DMS114 treated with DMSO at 0.1 percent for 48 hours (cell line): ENCODE results near the gene OR6J1.
"Not testable (repeated sequence)": the region's sequence is repeated elsewhere in the genome, so short reads cannot be mapped to it uniquely, and the experiment has no call there.

ENCODE experiments used
- DNase-seq: peaks from one replicate; lab custom pipeline; 2025; ENCODE audit not compliant: unreplicated experiment; lab: John Stamatoyannopoulos, UW

The OR6J1 gene

GRCh38 chr14:22651586-22651985, 7.4 kb upstream of the OR6J1 start:
- DNase-seq, result no peak

DNA sequence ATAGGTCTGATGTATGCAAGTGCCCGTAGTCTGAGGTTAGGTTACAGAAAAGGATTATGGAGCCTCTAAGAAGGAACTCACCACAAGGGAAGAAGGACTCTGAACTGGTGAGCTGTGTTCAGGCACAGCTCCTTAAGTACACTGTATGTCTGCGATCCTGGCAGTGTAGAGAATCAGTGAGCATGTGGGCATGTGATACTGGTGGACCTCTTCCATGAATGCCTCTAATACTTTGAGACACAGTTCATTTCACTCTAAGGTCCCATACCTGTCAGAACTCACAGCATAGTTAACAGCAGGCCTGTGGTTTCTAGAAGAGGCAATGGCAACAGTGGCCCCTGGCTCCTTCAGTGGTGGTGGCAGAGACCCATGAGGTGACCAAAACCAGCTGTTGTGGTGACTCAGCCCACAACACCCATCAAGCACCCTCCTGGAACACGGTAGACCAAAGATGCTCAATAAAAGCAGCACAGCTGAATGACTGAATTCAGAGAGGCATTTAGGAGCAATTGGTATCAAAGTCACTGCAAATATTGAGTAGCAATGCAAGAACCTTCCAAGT, 6.9 kb upstream of the OR6J1 start:
- no peak for DNase-seq

GRCh38 chr14:22650046-22650739, 6.0 kb upstream of the OR6J1 start:
- no peak for DNase-seq

DNA sequence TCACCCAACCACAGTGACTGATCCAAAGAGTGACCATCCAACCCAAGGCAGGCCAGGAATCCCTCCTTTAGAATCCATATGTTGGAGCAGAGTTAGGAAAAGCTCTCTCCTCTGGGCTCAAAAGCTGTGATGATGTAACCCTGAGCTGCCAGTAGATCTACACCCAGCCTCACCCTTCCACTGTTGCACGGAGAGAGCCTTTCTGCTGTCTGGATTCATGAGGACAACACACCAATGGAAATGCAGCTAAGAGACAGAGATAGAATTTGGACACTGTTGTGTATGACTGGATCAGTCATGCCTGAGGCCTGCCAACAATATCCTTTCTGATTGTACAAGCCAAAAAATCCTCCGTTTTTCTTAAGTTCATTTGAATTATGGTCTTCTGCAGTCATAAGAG, 4.4 kb upstream of the OR6J1 start:
- DNase-seq, result no peak

GRCh38 chr14:22646570-22647254, 2.6 kb upstream of the OR6J1 start:
- no peak for DNase-seq

GRCh38 chr14:22641846-22642245, 2.3 kb downstream of the OR6J1 start:
- DNase-seq, result no peak

GRCh38 chr14:22640192-22640591, 4.0 kb downstream of the OR6J1 start:
- DNase-seq, result no peak

- not testable (repeated sequence) for DNase-seq
These were observed 8.2 kb downstream of the OR6J1 start for GRCh38 chr14:22635980-22636379.

DNA sequence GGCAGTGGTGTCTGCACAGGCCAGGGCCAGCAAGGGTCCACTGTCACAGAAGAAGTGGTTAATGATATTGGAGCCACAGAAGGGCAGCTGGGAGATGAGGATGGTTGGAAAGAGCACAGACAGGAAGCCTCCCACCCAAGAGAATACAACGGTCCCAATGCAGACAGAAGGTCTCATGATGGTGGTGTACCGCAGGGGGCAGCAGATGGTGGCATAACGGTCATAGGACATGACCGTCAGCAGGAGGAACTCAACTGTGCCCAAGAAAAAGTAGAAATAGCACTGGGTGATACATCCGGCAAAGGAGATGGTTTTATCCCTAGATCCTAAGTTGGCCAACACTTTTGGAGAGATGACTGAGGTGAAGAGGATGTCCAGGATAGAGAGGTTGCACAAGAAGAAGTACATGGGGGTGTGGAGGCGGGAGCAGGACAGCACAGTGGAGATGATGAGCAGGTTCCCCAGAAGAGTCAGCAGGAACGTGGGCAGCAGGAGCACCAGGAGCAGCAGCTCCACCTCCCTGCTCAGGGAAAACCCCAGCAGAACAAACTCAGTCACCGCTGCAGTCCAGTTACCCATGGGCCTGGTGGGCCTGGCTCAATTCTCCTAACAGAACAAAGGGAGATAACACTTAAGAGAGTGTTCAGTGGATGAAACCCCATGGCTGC, 9.8 kb downstream of the OR6J1 start:
- DNase-seq, result no peak

- DNase-seq, result no peak
These were observed 13.7 kb downstream of the OR6J1 start for GRCh38 chr14:22630486-22630885.

GRCh38 chr14:22630066-22630465, 14.1 kb downstream of the OR6J1 start:
- no peak for DNase-seq

GRCh38 chr14:22629361-22629760, 14.8 kb downstream of the OR6J1 start:
- no peak for DNase-seq

GRCh38 chr14:22627506-22628263, 16.5 kb downstream of the OR6J1 start:
- no peak for DNase-seq

DNA sequence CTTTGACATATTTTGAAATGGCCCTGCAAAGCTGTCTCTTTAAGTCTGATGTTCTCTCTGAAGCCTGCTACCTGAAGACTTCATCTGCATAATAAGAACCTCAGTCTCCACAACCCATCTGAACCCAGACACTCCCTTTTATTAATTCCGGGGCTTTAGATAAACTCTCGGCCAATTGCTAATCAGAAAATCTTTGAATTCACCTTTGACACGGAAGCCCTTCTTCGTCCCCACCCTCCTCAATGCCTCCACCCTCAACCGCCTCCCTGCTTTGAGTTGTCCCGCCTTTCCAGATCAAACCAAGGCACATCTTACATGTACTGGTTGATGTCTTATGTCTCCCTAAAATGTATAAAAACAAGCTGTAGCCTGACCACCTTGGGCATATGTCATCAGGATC, 17.6 kb downstream of the OR6J1 start:
- DNase-seq, result no peak

GRCh38 chr14:22623047-22623446, 21.1 kb downstream of the OR6J1 start:
- DNase-seq, result no peak

GRCh38 chr14:22622255-22622654, 21.9 kb downstream of the OR6J1 start:
- DNase-seq, result no peak

DNA sequence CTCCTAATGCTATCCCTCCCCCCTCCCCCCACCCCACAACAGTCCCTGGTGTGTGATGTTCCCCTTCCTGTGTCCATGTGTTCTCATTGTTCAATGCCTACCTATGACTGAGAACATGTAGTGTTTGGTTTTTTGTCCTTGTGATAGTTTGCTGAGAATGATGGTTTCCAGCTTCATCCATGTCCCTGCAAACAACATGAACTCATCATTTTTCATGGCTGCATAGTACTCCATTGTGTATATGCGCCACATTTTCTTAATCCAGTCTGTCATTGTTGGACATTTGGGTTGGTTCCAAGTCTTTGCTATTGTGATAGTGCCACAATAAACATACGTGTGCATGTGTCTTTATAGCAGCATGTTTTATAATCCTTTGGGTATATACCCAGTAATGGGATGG, 28.4 kb downstream of the OR6J1 start:
- not testable (repeated sequence) for DNase-seq

- DNase-seq, result no peak
These were observed 29.8 kb downstream of the OR6J1 start for GRCh38 chr14:22614240-22614799.

GRCh38 chr14:22613736-22614239, 30.4 kb downstream of the OR6J1 start:
- no peak for DNase-seq

DNA sequence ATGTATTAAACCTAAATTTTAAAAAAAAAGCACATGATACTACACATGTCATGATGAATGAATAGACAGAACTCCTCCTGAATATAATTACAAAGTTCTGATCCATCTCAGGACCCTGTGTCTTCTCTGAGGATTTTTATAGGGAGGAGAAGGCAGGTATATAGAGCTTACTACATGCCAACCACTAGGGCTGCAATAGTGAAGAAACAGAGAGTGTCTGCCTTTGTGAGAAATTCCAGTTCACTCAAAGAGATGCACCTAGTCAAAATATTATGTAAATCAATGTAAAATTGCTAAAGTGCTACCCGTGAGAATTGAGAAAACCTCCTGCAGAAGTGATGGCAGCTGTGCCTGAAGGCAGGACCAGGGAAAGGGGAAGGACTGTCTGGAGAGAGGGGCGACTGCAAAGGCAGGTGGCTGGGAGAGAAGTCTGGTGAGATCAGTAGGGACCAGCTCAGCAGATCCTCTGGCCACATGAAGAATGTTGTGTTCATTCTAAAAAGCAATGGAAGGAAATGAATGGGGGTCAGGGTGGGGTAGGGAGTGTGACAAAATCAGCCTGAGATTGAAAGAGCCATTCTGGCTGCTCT, 31.0 kb downstream of the OR6J1 start:
- no peak for DNase-seq
